Activated CD4-positive, CD25-positive, alpha-beta regulatory T cell (primary cell): ENCODE measurements around the gene SEC16A.

Source experiments
- DNase-seq, 4 experiments: peaks; one replicate each; lab custom pipeline; 2025; lab: John Stamatoyannopoulos, UW

SEC16A gene

GRCh38 chr9:136465500-136466154 is 17.2 kb downstream of the SEC16A start:
- no peak for DNase-seq

GRCh38 chr9:136464241-136464640 is 18.6 kb downstream of the SEC16A start:
- no peak for DNase-seq

- no peak for DNase-seq
Observed at GRCh38 chr9:136463578-136463977, 19.3 kb downstream of the SEC16A start.

- DNase-seq: no peak
Observed at GRCh38 chr9:136462664-136463063, 20.2 kb downstream of the SEC16A start.

GRCh38 chr9:136460772-136461325 is 22.0 kb downstream of the SEC16A start:
- no peak for DNase-seq

- DNase-seq: no peak
Observed at GRCh38 chr9:136459425-136459824, 23.4 kb downstream of the SEC16A start.

- no peak for DNase-seq
Observed at GRCh38 chr9:136457326-136457725, 25.5 kb downstream of the SEC16A start.

- DNase-seq: no peak
Observed at GRCh38 chr9:136456258-136456657, 26.6 kb downstream of the SEC16A start.

- no peak for DNase-seq
Observed at GRCh38 chr9:136455043-136456002, 27.5 kb downstream of the SEC16A start.

GRCh38 chr9:136454026-136454796 is 28.6 kb downstream of the SEC16A start:
- no peak for DNase-seq

GRCh38 chr9:136453326-136453725 is 29.5 kb downstream of the SEC16A start:
- DNase-seq: no peak

GRCh38 chr9:136451221-136451877 is 31.5 kb downstream of the SEC16A start:
- no peak for DNase-seq

GRCh38 chr9:136448655-136449054 is 34.2 kb downstream of the SEC16A start:
- no peak for DNase-seq

- no peak for DNase-seq
Observed at GRCh38 chr9:136447173-136447778, 35.6 kb downstream of the SEC16A start.

- DNase-seq: no peak
Observed at GRCh38 chr9:136445799-136446198, 37.0 kb downstream of the SEC16A start.

- DNase-seq: no peak
Observed at GRCh38 chr9:136444102-136444501, 38.7 kb downstream of the SEC16A start.

- DNase-seq: no peak
Observed at GRCh38 chr9:136443687-136444086, 39.2 kb downstream of the SEC16A start.

- DNase-seq: no peak
Observed at GRCh38 chr9:136443087-136443486, 39.8 kb downstream of the SEC16A start.

- DNase-seq: no peak
Observed at GRCh38 chr9:136442265-136442664, 40.6 kb downstream of the SEC16A start.

GRCh38 chr9:136441681-136442245 is 41.1 kb downstream of the SEC16A start:
- no peak for DNase-seq

GRCh38 chr9:136441191-136441680 is 41.6 kb downstream of the SEC16A start:
- DNase-seq: no peak
